ENCODE data around the gene AP2S1. TPM values are rescaled to one million over a fixed set of nuclear protein-coding genes. Genes with fewer than 3 reads are reported as not detected.

AP2S1 gene
- total and polyA plus RNA-seq, 2 experiments from 2014 or later: 140 to 299 TPM

DNA sequence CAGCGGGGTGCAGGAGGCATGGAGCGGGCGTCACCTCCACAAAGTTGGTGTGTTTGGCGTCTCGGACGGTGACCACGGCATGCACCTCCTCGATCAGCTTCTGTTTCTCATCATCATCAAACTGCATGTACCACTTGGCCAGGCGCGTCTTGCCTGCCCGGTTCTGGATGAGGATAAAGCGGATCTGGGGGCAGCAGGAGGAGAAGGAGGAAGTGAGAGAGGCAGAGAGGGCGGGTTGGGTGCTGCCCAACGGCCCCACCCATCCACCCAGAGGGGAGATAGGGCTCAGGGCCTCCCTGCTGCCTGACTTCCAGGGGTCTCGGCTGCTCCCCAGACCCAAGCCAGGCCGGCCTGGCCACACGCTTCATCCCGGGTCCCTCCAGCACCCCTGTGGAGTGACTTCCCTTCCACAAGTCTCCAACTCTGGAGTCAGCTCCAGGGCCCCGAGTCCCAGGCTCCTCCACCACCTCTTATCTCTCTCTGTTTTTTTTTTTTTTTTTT is 4.6 kb downstream of the AP2S1 start:
- peaks cover 1% of the 10 kb centered on the region; the same call in 1 of the 2 replicates for H4K20me1 ChIP-seq (replicated peaks; ENCODE audit: insufficient read depth)
- H3K79me2 ChIP-seq (replicated peaks; ENCODE audit: insufficient read depth): peaks cover 37% of the 10 kb centered on the region
- Mint-ChIP-seq H3K27ac (0 out of 2 replicates have a peak overlapping the region, but pooled peaks have one; percentile 48), H3K4me3 (no peak overlapping the region), H3K9me3 (no peaks in the 10 kb centered on the region), H3K27me3 (ENCODE audit: insufficient read depth, low read depth, poor library complexity) (peaks cover 9% of the 10 kb centered on the region), H3K36me3 (ENCODE audit: low read depth) (peaks cover 39% of the 10 kb centered on the region), H3K4me1 (peaks cover 13% of the 10 kb centered on the region)
- H3K27ac ChIP-seq (ENCODE audit: low read depth): no peak overlapping the region
- no peak for ATAC-seq
- no peak for DNase-seq (ENCODE audit: low spot score)
- TF ChIP-seq ZNF114 (CRISPR knock-in tag; IDR thresholded peaks at IDR 0.05): no peak
- no peak for TF ChIP-seq CREB1 (CRISPR knock-in tag; IDR thresholded peaks at IDR 0.05; ENCODE audit: low read depth)
- TF ChIP-seq CTCF (conservative IDR thresholded peaks at IDR 0.05; ENCODE audit: low read depth in 2 of 2): no peak
- TF ChIP-seq, protein P1, sequence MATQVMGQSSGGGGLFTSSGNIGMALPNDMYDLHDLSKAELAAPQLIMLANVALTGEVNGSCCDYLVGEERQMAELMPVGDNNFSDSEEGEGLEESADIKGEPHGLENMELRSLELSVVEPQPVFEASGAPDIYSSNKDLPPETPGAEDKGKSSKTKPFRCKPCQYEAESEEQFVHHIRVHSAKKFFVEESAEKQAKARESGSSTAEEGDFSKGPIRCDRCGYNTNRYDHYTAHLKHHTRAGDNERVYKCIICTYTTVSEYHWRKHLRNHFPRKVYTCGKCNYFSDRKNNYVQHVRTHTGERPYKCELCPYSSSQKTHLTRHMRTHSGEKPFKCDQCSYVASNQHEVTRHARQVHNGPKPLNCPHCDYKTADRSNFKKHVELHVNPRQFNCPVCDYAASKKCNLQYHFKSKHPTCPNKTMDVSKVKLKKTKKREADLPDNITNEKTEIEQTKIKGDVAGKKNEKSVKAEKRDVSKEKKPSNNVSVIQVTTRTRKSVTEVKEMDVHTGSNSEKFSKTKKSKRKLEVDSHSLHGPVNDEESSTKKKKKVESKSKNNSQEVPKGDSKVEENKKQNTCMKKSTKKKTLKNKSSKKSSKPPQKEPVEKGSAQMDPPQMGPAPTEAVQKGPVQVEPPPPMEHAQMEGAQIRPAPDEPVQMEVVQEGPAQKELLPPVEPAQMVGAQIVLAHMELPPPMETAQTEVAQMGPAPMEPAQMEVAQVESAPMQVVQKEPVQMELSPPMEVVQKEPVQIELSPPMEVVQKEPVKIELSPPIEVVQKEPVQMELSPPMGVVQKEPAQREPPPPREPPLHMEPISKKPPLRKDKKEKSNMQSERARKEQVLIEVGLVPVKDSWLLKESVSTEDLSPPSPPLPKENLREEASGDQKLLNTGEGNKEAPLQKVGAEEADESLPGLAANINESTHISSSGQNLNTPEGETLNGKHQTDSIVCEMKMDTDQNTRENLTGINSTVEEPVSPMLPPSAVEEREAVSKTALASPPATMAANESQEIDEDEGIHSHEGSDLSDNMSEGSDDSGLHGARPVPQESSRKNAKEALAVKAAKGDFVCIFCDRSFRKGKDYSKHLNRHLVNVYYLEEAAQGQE (IDR thresholded peaks at IDR 0.05; ENCODE audit: unreplicated experiment): no peak
- no peak for TF ChIP-seq STAT1 (IDR thresholded peaks at IDR 0.05; ENCODE audit: unreplicated experiment)
- TF ChIP-seq POLR2AphosphoS5 (IDR thresholded peaks at IDR 0.05; ENCODE audit: low read depth): no peak
- no peak for TF ChIP-seq EZH2phosphoT487 (IDR thresholded peaks at IDR 0.05; ENCODE audit: unreplicated experiment)
- no peak for TF ChIP-seq NANOG (IDR thresholded peaks at IDR 0.05; ENCODE audit: borderline replicate concordance)
- TF ChIP-seq ZNF331 (CRISPR knock-in tag; IDR thresholded peaks at IDR 0.05; ENCODE audit: low read depth): no peak
- no peak for TF ChIP-seq ZNF462 (CRISPR knock-in tag; IDR thresholded peaks at IDR 0.05)
- TF ChIP-seq, protein P2, sequence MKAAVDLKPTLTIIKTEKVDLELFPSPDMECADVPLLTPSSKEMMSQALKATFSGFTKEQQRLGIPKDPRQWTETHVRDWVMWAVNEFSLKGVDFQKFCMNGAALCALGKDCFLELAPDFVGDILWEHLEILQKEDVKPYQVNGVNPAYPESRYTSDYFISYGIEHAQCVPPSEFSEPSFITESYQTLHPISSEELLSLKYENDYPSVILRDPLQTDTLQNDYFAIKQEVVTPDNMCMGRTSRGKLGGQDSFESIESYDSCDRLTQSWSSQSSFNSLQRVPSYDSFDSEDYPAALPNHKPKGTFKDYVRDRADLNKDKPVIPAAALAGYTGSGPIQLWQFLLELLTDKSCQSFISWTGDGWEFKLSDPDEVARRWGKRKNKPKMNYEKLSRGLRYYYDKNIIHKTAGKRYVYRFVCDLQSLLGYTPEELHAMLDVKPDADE (IDR thresholded peaks at IDR 0.05): no peak
- TF ChIP-seq EZH2 (IDR thresholded peaks at IDR 0.05; ENCODE audit: low read depth, unreplicated experiment): no peak
- no peak for TF ChIP-seq JUNB (IDR thresholded peaks at IDR 0.05; ENCODE audit: unreplicated experiment)
- peaks cover 8% of the 10 kb centered on the region; the same call in 1 of the 2 replicates for H3K4me1 ChIP-seq (ENCODE audit: insufficient read depth)
- no peak overlapping the region for H3K4me3 ChIP-seq
- H3K9me2 ChIP-seq (ENCODE audit: insufficient read depth): no peaks in the 10 kb centered on the region
- H3K27me3 ChIP-seq (ENCODE audit: insufficient read depth): no peaks in the 10 kb centered on the region
- H2AFZ ChIP-seq: no peak overlapping the region
- H3K4me2 ChIP-seq: no peak overlapping the region
- no peaks in the 10 kb centered on the region; the same call in 1 of the 2 replicates for H3K36me3 ChIP-seq (ENCODE audit: insufficient read depth)
- H3F3A ChIP-seq (replicated peaks; ENCODE audit: low read depth): peaks cover 11% of the 10 kb centered on the region; the same call in 1 of the 2 replicates

Data from GM23338 (cell line).